Measurements from ENCODE around the gene IL6ST.
A peak's percentile ranks its signal among the peaks of the same experiment; 100 is the strongest.
"Not testable (repeated sequence)": the region's sequence is repeated elsewhere in the genome, so short reads cannot be mapped to it uniquely, and the experiment has no call there.

Gene IL6ST

DNA sequence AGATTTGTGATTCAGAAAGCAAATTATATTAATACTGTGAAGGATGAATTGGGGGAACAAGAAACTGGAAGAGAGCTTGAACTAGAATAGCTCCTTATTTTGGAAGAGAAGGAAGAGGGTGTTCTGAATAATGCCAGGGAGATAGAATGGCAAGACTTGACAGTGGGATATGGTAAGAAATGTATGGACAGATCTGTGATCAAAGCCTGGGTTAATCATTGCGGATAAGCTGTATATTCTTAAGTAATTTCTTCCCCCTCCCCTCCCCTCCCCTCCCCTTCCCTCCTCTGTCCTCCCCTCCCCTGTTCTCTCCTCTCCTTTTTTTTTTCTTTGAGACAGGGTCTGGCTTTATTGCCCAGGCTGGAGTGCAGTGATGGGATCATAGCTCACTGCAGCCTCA is 10.1 kb upstream of the IL6ST start:
- DNase-seq (ENCODE audit: low read depth) = no peak

DNA sequence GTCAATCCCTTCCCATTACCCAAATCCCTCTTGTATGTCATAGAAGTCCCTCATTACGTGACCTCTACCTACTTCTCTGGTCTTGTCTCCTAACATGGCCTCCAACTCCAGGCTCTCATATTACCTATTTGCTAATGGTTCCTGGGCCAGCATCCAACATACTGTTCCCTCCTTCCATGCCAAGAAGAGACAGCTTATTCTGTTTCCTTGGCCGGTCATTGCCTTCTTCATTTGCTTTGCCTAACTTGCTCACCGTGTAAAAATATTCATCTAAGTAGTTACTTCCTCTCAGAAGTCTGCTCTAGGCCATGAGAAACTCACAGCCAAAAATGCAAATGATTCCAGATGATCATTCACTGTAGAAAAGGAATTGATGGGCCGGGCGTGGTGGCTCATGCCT is 8.9 kb upstream of the IL6ST start:
- no peak for DNase-seq (ENCODE audit: low read depth)

DNA sequence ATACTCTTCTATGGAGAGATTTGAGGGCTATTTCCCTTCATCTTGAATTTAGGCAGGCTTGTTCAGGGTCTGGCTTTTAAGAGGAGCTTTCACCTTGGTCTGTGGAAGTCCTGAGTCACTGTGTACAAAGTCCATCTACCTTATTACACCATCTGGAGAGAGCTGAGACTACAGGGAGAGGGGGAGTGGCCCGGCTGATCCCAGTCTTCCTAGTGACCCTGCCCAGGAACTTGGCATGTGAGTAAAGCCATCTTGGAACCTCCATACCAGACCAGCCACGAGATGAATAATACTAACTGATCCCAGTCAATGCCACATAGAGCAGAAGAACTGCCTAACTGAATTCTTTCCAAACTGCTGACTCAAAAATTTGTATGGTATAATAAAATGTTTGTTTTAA is 8.4 kb upstream of the IL6ST start:
- peak; percentile 75 for DNase-seq (ENCODE audit: low read depth)

DNA sequence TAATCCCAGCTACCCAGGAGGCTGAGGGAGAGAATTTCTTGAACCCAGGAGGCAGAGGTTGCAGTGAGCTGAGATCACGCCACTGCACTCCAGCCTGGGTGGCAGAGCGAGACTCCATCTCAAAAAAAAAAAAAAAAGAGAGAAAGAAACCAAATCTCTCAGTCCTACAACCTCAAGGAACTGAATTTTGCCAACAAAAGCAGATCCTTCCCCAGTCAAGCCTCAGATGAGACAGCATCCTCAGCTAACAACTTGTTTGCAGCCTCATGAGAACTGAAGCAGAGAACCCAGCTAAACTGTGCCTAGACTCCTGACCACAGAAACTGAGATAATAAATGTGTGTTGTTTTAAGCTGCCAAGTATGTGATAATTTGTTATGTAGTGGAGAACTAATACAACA is 7.5 kb upstream of the IL6ST start:
- DNase-seq (ENCODE audit: low read depth) = no peak

DNA sequence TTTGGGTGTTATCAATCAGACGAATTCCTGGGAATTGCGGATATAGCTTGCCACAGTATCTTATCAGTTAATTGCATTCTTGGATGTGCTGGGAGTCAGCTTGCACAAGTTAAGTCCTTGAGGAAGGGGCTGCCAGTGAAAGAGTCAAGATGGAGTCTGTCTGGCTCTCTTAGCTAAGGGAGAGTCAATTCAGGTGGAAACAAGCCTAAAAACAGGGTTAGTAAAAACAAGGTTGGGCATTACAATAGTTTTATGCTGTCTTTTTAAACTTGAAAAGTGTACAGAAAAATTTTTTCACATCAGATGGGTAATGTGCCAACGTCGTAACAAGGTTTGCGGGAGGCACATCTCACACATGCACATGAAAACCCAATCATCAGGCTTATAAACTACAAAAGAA is 5.5 kb upstream of the IL6ST start:
- not testable (repeated sequence) for DNase-seq (ENCODE audit: low read depth)

DNA sequence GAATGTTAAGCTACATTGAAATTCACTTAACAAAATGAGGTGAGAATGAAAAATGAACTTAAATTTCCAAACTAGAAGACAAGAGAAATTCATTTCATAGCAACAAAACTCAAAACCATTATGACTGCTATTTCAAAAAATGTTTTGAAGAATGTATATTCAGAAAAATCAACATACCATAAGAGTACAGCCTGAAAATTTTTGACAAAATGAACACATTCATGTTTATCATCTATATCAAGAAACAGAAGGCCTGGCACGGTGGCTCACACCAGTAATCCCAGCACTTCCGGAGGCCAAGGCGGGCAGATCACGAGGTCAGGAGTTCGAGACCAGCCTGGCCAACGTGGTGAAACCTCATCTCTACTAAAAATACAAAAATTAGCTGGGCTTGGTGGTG is 4.2 kb upstream of the IL6ST start:
- DNase-seq (ENCODE audit: low read depth) = no peak

DNA sequence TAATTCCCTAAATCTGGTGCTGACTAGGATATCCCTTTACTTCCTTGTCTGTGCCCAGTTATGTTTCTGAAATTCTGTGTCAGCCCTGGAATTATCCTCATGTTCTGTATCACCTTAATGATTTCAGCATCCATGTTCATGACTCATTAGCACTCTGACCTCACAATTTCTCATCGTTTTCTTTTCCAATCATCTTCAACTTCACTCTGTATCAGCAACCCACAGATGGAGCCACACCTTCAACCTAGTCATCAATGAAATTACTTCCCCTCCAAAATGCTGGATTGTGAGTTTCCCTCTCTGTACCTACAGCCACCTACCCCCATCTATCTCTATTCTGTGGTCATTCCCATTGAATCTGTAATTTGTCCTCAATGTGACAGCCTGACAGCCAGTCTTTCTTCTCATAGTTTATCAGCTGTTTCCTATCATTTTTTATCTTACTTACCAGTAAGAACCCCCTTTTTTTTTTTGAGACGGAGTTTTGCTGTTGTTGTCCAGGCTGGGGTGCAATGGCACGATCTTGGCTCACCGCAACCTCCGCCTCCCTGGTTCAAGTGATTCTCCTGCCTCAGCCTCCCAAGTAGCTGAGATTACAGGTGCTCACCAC is 3.1 kb upstream of the IL6ST start:
- DNase-seq (ENCODE audit: low read depth) = no peak

DNA sequence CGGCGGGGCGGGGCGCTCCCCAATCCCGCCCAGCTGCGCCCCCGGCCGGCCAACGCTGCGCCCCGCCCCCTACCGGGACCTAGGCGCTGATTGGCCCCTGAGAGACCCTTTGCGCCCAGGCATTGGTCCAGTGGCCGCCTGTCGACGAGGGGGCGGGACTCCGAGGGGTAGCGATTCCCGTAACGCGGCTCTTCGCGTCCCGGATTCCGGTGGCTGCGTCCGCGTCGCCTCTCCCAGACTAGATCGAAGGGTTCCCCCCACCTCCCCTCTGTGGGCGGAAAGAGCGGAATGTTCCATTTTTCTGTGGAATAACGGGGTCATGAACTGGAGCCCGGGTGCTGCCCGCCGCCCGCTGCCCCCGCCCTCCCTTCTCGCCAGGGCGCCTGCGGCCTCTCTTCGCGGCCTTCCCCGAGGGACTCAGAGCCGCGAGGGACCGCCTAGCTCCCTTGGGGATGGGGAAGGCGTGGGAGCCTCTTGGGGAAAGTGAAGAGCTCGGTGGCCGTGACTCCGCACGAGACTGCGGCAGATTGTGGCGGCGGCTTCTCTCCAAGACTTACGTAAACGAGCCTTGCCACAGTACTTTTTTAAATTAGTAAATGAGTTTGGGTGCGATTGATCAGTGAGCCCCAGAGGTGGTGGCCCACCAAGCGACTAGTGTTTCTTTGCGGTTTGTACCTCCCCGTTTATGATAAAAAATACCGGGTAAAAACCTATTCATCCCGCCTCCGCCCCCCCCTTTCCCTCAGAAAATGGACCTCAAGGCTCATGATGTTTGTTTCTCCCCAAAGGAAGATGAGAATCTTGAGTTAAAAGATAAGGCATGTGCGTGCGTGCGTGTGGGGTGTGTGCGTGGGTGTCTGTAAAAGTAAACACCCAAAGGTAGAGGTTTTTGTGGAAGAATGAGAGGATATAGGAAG is 493 bp upstream of the IL6ST start:
- peak; percentile 94 for DNase-seq (ENCODE audit: low read depth)

DNA sequence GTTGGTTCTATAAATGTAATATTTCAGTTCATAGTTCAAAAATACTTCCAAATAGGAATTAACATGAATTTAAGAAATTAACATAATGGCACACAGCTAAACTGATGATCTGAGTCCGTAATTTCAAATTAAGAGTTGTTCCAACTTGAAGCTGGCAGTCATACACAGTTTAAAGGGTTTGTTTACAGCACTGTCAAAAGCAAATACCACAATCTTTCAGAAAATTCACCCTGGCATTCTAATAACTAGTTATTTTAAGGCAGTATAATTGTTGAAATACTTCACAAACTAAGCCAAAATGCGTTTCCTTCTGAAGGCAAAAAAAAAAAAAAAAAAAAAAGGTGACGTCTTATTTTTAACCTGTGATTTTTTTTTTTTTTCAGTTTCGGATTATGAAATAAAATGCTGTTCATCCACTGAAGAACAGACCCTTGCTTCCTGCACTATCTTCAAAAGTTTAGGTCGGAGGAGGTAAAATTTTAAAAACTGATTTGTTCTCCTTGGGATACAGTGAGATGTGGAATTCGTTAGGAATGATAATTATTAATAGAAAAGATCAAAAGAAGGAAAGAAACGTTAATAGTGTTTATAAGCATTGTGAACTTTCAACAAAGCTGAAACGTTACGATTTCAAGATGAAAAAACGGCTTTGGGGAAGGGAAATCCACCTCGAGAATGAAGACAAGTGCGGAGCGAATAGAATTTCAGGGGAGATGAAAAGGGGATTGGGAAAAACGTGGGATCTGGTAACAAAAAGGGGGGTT is 850 bp downstream of the IL6ST start:
- no peak for DNase-seq (ENCODE audit: low read depth)

DNA sequence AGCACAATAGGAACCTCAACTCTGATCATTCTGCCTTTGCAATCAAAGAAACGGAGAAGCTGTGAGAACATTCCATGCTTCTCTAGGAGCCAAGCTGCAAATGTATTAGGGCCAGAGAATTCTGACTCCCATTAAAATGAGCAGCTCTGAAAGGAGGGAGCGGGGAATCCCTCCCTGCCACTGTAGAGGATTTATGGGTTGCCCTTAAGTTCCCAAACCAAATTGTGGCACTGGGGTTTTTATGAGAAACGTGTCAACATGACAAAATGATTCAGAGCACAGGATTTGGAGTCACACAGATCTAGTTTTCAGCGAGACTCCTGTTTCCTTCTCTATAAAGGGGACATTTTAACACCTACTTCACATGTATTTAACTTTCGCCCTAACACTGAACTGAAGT is 1.8 kb downstream of the IL6ST start:
- DNase-seq (ENCODE audit: low read depth) = no peak

DNA sequence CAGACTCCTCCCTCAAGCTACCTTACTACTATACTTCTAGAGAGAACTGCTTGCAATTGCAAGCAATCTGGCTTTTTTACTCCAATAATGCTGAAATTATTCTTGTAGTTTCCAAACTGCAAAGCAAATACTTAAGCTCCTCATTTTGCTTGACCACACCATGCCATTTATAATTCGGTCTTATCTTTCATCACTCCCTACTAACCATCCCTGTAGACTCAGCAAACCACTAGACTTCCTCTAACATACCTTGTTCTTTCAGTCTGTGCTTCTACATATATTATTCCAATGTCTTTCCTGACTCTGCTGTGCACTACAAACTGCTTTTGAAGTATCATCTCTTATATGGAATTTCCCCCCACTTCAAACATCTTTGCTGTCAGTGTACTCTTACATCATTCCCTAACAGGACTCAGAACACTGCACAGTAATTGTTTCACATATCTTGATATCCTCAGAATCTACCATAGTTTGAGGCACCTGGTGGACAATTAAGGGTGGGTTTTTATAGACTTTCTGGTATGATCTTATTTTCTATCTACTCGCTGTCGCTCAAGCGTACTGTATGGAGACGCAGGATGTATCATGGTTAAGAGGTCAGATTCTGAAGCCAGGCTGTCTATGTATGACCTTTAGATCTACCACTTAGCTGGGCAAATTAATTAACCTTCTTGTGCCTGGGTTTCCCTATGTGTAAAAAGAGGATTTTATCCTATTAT is 2.8 kb downstream of the IL6ST start:
- DNase-seq (ENCODE audit: low read depth) = no peak

DNA sequence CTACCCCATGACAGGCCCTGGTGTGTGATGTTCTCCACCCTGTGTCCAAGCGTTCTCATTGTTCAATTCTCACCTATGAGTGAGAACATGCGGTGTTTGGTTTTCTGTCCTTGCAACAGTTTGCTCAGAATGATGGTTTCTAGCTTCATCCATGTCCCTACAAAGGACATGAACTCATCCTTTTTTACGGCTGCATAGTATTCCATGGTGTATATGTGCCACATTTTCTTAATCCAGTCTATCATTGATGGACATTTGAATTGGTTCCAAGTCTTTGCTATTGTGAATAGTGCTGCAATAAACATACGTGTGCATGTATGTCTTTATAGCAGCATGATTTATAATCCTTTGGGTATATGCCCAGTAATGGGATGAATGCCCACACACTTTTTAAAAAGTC is 3.9 kb downstream of the IL6ST start:
- not testable (repeated sequence) for DNase-seq (ENCODE audit: low read depth)

DNA sequence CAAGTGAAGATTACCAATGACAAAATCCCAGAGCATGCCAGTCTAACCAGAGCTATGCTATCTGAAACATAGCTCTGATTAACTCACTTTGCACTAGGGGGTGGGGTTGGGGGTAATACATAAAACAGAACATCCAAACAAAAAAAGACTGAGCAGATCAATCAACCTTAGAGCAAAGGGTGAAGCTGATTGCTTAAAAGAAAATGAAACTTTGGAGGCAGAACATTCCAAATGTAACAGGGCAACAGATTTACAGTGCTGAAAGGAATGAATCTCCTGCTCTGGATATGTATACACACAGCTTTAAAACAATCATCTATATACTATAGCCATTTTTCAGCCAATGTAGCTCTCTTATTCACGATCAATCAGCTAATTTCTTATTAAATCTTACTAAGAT is 4.9 kb downstream of the IL6ST start:
- no peak for DNase-seq (ENCODE audit: low read depth)

DNA sequence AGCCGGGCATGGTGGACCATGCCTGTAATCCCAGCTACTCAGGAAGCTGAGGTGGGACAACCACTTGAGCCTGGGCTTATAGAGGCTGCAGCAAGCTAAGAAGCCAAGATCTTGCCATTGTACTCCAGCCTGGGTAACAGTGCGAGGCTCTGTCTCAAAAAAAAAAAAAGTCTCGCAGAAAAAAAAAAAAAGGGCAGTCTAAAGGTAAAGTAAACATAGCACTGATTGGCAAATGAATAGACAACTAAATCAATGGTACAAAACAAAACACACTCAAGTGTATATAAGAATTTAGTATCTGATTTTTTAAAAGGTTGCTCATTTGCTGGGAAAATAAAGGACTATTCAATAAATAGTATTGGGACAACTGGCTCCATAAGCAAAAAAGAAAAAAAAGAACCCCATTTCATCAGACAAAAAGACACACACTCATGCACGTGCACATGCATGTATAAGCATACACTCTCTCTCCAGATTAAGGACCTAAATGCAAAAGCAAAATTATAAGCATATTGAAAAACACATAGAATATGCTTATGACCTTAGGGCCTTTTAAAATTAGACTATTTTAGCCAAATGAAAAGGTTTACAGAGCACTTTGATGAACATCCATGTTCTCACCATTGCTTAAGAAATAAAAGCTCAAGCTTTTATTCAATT is 5.7 kb downstream of the IL6ST start:
- no peak for DNase-seq (ENCODE audit: low read depth)

DNA sequence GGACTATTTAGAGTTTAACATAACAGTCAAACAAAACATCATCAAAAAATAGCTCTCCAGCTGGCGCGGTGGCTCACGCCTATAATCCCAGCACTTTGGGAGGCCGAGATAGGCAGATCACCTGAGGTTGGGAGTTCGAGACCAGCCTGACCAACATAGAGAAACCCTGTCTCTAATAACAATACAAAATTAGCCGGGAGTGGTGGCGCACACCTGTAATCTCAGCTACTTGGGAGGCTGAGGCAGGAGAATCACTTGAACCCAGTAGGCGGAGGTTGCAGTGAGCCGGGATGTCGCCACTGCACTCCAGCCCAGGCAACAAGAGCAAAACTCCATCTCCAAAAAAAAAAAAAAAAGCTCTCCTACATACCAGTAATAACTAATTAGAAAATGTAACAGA is 6.3 kb downstream of the IL6ST start:
- DNase-seq (ENCODE audit: low read depth) = not testable (repeated sequence)

DNA sequence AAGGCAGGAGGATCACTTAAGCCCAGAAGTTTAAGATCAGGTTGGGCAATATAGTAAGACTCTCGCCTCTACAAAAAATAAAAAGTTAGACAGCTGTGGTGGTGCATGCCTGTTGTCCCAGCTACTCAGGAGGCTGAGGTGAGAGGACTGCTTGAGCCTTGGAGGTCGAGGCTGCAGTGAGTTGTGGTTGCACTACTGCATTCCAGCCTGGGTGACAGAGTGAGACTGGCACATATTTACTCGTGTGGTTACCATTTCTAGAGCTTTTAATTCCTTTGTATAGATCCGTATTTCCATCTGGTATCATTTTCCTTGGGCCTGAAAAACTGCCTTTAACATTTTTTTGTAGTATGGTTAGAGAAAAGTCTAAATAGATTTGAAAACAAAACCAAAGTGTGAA is 7.8 kb downstream of the IL6ST start:
- no peak for DNase-seq (ENCODE audit: low read depth)

DNA sequence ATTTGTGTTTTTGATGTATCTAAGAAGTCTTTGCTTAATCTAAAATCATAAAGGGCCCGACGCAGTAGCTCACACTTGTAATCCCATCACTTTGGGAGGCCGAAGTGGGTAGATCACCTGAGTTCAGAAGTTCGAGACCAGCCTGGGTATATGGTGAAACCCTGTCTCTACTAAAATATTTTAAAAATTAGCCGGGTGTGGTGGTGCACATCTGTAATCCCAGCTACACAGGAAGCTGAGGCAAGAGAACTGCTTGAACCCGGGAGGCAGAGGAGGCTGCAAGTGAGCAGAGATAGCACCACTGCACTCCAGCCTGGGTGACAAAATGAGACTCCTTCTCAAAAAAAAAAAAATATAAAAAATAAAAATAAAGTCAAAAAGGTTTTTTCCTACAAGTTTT is 9.6 kb downstream of the IL6ST start:
- no peak for DNase-seq (ENCODE audit: low read depth)

DNA sequence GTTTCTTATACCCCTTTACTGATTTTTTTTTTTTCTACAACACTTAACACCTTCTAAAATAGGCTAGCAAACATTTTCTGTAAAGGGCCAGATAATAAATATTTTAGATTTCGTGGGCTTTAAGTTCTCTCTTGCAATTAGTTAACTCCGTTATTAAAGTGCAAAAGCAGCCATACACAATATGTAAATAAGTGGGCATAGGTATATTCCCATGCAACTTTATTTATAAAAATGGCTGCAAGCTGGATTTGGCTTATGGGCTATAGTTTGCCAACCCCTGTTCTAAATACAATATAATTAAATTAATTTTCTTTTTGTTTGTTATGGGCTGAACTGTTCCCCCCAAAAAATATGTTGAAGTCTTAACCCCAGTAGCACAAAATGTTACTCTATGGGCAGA is 10.8 kb downstream of the IL6ST start:
- no peak for DNase-seq (ENCODE audit: low read depth)

DNA sequence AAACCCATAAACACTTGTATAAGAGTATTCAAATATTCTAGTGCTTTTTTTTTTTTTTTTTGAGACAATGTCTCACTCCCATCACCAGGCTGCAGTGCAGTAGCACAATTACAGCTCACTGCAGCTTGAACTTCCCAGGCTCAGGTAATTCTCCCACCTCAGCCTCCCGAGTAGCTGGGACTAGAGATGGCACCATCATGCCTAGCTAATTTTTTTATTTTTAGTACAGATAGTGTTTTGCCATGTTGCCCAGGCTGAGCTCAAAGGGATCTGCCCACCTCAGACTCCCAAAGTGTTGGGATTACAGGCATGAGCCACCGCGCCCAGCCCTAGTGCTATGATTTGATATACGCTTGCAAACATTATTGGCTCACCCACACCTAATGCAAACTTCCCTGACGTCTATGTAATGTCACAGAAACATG is 11.8 kb downstream of the IL6ST start:
- DNase-seq (ENCODE audit: low read depth) = no peak

DNA sequence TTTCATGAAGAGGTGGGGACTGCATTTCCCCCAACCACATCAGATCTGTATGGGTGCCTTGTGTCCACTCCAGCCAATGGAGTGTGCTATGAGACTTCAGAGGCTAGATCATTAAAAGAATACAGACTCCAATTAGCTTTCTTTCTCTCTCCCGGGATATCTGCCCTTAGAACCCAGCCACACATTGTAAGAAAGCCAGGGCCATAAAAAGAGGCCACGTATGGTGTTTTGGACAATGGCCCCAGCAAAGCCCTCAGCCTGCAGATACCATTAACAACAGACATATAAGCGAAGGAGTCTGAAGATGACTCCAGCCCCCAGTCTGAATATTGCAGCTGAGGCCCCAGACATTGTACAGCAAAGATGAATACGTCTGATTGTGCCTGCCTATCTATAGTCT is 21.5 kb downstream of the IL6ST start:
- no peak for DNase-seq (ENCODE audit: low read depth)

DNA sequence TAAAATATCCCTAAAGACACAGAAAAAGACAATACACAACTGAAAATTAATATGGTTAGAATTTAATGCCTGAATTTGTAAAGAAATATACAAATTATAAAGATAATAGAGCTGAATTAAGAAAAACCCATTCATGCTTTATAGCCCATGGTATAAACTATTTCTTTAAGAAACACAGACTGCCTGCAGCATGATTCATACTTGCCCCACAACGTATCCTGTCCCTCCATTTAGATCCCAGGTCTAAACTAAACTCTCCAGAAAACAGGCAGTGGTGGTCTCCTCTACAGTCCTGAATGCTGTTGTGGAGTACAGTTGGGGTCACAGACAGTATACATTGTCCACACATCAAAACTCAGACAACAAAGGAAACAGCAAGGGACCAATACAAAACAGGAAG is 24.8 kb downstream of the IL6ST start:
- DNase-seq (ENCODE audit: low read depth) = no peak

DNA sequence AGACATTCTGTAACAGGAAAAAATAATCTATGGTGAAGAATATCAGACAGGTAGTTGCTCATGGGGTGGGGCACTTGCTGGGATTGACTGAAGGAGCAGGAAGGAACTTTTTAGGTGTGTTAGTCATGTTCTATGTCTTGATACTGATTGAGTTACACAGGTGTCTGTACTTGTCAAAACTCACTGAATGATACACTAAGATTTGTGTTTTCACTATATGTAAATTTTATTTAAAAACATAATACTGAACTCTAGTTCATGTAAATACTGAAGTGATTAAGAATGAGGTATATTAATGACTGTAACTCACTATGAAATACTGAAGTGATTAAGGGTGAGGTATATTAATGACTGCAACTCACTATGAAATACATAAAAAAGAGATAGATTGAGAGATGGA is 28.5 kb downstream of the IL6ST start:
- no peak for DNase-seq (ENCODE audit: low read depth)
